COLO829 (cell line): ENCODE measurements around the gene RELA.
"Not testable (repeated sequence)": the region's sequence is repeated elsewhere in the genome, so short reads cannot be mapped to it uniquely, and the experiment has no call there.

Experiments used
- DNase-seq: peaks from one replicate; pipeline ENCODE4 v3.0.0; 2012; ENCODE audit warnings: low spot score

The RELA gene

DNA sequence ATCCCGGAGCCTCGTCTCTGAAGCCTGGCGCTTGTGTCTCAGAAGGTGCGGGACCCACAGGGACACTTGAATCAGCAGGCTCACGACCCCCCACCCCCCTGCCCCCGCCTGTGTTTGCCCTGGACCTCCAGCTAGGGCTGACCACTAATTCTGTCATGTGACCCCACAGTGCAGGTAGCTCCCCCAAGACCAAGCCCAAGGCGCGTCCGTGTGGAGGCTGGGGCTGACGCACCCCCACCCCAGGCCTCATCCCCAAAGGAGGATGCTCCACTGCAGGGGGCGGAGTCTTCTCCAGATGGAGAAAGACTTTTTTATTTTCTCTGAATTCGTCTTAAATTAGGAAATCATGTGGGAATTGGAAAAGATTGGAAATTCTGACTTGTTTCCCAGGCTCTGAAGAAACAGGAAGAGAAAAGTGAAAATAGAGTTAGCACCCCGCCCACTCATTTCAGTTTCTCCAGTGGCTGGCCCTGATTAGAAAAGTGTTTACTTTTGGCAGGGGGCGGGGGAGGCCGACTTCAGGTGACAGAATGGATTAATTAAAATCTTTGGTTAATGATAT is 1.0 kb upstream of the RELA start:
- DNase-seq, result peak; percentile 35

DNA sequence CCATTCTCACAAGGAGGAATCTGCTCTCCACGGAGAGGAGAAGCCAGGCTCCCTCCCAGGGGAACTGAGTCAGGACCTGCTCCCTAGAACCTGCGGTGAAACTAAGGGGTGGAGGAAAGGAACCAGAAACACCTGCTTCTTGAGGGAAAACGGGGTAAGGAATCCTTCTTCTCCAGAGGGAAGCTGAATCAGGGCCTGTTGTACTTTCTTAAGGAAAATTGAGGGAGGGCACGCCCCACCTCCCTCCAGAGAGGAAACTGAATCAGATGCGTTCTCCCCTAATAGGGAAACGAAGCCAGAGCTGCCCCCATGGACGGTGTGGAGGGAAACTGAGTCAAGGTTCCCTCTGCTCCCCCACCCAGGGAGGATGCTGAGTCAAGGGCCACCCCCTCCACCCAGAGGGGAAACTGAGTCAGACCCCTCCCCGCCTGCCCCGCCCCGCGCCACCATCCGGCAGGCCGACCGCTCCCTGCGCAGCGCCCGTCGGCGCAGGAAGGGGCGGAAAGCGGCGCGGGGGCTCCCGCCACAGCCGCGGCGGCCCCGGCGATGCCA is 393 bp downstream of the RELA start:
- no peak for DNase-seq

DNA sequence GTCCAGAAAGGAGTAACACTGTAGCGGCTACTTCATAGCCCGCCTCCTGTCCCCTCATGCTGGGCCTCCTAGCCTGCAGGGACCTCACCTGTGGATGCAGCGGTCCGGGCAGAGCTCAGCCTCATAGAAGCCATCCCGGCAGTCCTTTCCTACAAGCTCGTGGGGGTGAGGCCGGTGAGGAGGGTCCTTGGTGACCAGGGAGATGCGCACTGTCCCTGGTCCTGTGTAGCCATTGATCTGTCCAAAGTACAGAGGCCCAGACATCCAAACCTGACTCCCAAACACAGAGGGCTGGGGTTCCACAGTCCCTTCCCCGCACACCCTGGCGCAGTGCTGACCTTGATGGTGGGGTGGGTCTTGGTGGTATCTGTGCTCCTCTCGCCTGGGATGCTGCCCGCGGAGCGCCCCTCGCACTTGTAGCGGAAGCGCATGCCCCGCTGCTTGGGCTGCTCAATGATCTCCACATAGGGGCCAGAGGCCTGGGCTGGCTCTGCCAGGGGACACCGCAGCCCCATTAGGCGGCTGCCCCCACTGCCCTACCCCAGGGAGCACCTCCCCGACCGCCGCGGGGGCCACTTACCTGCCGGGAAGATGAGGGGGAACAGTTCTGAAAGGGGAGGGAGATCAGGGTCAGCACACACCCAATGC is 993 bp downstream of the RELA start:
- no peak for DNase-seq

DNA sequence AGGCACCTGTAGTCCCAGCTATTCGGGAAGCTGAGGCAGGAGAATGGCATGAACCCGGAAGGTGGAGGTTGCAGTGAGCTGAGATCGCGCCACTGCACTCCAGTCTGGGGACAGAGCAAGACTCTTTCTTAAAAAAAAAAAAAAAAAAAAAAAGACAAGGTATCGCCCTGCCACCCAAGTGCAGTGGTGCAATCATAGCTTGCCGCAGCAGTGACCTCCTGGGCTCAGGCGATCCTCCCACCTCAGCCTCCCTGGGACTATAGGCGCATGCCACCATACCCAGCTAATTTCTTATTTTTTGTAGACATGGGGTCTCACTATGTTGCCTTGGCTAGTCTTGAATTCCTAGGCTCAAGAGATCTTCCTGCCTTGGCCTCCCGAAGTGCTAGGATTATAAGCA is 1.8 kb downstream of the RELA start:
- DNase-seq, result not testable (repeated sequence)

DNA sequence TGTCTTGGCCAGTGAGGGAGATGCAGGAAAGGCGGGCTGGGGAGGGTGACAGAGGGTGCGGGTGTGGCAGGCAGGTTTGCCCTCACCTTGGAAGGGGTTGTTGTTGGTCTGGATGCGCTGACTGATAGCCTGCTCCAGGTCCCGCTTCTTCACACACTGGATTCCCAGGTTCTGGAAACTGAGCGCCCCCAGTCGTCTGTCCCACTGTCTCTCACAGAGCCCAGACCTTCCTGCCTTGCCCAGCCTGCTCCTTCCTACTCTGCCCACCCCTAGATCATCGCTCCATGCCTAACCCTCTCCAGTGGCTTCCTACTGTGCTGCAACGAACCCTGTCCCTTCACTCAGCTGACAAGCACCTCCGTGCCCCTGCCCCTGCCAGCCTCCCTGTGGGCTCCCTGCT is 2.7 kb downstream of the RELA start:
- DNase-seq, result no peak

DNA sequence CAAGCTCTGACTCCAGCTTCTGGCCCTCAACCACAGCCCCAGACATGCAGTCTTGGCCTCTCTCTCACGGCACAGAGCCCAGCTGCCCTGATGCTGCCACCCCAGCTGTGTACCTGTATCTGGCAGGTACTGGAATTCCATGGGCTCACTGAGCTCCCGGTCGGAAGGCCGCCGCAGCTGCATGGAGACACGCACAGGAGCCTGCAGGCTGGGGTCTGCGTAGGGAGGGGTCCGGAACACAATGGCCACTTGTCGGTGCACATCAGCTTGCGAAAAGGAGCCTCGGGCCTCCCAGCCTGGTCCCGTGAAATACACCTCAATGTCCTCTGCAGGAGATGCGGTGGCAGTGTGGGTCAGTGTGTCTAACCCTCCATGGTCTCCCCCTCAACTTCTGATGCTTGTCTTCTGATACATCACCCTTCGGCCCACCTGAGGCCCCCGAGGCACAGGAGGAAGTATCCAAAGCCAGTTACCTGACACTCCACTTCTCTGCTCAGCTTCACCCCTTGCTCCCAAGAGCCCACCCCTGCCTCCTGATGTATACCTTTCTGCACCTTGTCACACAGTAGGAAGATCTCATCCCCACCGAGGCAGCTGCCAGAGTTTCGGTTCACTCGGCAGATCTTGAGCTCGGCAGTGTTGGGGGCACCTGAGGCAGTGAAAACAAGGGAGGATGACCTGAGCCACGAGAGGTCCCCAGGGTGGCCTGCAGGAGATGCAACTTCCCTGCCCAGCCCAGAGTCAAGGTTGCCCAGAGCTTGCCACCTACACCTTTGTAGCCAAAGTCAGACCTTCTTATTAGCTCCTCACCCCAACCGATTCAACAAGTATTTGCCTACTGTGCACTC is 4.3 kb downstream of the RELA start:
- DNase-seq, result no peak

DNA sequence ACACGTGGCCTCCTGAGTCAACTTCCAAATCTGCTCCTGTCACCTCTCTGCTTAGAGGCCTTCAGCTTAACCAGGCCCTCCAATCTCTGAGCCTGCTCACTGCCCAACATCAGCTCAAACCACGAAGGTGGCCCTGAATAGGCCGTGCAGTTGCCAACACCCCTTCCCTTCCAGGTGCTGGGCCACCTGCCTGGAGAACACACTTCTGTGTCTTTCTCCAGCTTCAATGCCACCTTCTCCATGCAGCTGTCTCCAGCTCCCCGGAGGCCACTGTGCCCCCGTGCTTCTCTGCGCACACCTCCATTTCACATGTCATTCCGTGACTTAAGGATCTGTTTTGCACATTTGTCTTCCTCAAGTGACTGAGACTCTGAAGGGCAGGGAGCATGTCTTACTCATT is 5.3 kb downstream of the RELA start:
- no peak for DNase-seq

DNA sequence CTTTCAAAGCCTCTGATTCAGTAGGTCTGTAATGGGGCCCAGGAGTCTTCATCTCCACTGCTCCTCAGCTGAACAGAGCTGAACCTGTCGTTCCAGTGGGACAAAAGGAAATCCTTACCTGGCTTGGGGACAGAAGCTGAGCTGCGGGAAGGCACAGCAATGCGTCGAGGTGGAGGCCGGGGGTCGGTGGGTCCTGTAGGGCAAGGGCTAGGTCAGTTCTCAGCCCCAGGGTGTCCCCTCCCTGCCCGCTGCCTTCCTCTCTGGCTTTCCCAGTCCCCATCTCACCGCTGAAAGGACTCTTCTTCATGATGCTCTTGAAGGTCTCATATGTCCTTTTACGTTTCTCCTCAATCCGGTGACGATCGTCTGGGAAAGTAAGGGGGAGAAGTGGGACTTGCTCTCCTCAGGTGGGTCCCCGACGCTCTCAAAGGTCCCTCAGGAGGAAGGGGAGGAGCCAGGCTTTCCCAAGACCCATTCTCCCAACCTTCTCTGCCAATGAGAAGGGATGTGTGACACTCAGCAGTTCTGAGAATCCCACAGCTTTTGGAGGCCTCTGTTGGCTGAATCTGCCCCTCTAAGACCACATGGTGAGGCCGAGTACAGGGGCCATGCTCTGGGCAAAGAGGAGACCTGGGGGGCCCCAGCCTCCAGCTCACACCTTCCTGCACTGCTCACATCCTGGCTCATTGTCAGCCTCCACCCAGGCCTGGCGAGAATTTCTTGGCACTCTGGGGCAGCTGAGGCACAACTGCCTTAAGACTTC is 7.0 kb downstream of the RELA start:
- no peak for DNase-seq

GRCh38 chr11:65654375-65655349 is 8.1 kb downstream of the RELA start:
- DNase-seq, result no peak

DNA sequence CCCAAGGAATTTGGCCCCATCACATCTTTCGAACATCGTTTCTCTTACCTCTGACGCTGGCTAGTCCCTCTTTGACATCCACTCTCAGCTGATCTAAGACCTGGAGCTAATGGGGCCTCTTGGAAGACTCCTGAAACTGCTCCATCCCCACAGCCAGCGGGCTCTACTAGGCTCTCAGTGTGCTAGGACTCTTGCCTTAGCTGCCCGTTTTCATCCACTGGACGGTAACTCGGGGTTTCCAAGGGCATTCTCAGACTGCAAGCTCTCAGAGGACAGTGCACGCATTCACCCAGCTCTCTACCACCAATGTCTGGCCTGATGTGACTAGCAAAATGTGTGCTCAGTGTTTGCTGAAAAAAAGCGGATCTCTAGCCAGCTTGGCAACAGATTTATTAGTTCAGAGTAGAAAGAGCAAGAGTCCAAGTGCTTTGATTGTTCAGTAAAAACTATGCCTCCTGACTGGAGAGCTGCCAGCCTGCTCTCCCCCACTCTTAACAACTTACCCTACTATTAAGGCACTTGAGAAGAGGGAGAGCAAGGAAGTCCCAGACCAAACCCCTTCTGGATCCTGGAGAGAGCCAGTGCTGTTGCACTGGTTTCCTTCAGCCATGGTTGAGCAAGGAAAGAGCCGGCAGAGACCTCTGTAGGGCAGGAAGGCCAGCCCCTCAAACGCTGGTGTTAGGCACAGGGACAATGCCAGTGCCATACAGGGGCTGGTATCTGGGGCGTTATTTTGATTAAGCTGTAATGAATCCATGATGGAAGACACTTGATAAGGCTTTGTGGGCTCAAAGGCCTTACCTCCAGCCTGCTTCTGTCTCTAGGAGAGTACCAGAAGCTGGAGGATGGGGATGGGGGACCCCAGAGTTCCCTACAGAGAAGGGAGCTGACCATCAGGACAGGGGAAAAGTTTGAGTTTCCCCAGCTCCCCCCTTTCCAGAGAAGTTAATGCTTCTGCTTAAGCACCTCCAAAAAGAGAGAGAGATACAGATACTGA is 9.2 kb downstream of the RELA start:
- DNase-seq, result no peak

DNA sequence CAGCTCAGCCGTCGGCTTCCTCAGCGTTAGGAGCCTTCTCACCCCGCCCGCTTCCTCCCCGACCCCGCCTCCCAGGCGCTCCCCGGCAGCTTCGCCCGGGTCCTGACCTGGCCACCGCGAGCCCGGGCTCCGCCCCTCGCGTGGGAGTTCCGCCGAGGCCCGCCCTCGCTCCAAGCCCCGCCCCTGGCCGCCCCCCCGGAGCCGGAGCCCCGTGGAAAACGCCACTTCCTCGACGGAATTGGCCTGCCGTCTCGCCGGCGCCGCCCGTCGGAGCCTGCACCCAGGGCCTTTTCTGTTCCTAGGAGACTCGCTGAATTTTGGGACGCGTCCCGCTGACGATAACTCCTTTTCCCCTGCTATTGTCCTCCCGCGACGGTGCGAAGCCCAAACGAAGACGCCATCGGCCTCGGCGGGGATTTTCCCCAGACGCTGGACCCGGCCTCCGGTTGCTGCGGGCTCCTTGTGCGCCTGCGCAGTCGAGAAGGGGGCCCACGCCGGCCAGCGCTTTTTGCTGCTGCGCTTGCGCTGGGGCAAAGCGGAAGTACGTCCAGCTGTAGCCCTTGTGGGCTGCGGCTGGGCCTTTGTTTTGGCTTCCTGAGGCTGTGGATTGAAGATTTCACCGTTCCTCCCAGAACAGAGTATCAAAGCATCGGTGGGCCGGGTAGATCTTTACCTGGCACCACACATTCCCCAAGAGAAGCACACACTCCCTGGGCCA is 10.0 kb downstream of the RELA start:
- DNase-seq, result peak; percentile 98

DNA sequence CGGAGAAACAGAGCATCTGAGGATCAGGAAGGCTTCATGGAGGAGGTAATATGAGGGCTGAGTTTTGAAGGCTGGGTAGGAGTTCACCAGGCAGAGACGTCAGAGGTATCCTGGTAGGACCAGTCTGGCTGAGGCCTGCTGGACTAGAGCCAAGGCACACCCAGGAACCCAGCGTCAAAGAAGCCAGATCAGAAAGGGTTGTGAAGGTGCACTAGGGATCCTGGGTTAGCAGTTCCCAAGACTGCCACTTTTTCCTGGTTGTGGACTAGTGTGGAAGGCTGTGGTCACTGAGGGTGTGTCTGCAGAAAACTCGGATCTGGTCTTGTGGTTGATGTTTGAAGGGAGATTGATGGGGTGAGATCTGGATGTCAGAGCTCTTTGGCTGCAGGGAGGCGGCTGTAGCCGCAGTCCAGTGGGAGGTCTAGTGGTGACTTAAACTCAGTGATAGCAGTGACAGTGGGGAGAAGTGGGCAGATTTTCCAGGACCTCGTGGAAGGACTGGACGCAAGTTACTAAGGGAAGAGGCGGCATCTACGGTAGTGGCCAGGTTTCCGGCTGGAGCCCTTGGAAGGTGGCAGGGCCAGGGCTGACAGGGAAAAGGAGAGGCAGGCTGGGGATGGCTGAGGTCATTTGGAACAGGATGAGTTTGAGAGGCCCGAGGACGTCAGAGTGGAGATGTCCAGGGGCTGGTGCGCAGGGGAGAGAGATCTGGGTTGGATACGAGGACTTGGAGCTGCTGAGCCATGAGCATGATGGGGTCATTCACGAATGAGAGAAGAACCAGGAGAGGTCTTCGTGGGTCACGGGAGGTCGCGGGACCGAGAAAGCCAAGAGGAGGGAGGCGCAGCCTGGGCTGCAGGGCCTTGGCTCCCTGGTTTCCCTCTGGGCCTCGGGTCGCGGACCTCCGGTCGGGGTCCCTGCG is 10.9 kb downstream of the RELA start:
- no peak for DNase-seq

DNA sequence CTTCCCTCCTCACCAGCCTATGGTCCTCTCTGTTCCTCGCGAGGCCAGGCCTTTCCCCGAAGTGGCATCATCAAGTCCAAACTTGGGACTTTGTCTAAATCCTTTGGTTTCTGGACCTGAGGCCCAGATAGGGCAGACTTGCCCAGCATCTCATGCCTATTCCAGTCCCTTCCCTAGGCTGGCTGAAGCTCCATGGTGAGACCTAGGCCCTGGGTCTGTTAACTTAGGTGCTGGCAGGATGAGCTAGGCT is 11.5 kb downstream of the RELA start:
- no peak for DNase-seq

DNA sequence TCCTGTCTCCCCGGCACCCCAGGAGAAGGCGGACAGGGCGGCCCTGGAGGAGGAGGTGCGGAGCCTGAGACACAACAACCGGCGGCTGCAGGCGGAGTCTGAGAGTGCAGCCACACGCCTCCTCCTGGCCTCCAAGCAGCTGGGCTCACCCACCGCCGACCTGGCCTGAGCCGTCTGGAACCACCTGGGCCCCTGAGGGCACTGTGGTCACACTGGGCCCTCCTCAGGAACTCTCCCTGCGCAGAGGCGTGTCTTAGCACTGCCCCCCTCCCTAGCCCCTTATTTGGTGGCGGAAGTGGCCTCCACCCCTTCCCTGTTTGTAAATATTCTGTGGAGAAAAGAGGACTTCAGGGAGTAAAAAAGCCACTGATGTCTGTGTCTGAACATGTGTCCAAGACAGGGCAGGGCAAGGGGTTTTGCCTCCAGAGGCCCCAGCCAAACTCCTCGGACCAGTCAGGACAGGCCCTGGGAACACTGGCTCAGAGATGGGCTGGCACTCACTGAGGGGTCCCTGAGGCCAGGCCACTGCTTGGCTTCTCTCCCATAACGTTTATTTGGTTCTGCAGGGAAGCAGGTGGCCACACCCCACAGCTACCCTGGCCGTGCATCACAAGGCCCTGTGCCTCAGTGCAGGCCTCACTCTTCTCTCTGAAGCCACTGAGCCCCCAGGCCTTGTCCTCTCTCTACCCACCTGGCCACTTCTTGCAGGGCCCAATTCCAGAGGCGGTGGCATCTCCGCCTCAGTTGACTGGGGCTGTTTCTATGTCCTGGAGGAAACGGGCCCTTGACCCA is 12.0 kb downstream of the RELA start:
- no peak for DNase-seq

- DNase-seq, result no peak
Observed at GRCh38 chr11:65649656-65650546, 12.8 kb downstream of the RELA start.

DNA sequence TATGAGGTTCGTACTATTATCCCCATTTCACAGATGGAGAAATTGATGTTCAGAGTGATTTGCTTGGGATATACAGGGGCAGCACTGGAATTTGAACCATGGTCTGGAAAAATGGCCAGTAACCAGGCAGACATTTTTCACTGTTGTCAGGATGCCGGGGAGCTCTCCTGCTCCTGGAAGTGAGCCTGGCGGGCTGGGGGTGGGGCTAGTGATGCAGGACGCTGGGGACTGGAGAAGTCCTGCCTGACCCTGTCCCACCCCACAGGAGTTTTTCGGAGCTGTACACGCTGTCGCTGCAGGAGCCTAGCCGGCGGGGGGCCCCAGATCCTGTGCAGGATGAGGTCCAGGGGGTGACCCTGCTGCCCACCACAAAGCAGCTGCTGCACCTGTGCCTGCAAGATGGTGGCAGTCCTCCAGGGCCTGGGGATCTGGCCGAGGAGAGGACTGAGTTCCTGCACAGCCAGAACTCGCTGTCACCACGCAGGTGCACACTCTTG is 13.7 kb downstream of the RELA start:
- DNase-seq, result no peak
